Epithelial cell of proximal tubule (primary cell): Measurements from ENCODE around the gene AUTS2. TPM values are rescaled to one million over a fixed set of nuclear protein-coding genes. Genes with fewer than 3 reads are reported as not detected.

Source experiments
- DNase-seq: peaks from one replicate; pipeline ENCODE4 v3.0.0-alpha.2; 2011; ENCODE audit warnings: low read depth
- H3K4me3 ChIP-seq: 2 replicates; pipeline ENCODE4 v1.5.1; 2011; ENCODE audit warnings: low read depth, mild to moderate bottlenecking, low read length
- CTCF ChIP-seq: conservative IDR thresholded peaks from 2 replicates; pipeline ENCODE4 v1.5.1; 2012; ENCODE audit warnings: low read depth, mild to moderate bottlenecking, low read length
- total RNA-seq: library from RNA; depleted of rRNA; stranded (reverse); fragments of >200 nt; gene quantifications from 2 replicates; pipeline ENCODE4 v1.2.3, GENCODE V29; 2015

AUTS2 gene
- total RNA-seq, 1 donor from 2014 or later: 10.0 TPM

GRCh38 chr7:70466725-70467364 is 868.6 kb downstream of the AUTS2 start:
- DNase-seq: no peak
- H3K4me3 ChIP-seq: no peak overlapping the region
- TF ChIP-seq CTCF: no peak

GRCh38 chr7:70470746-70471145 is 872.5 kb downstream of the AUTS2 start:
- TF ChIP-seq CTCF: no peak
- H3K4me3 ChIP-seq: no peak overlapping the region
- no peak for DNase-seq

- no peak for TF ChIP-seq CTCF
- H3K4me3 ChIP-seq: no peak overlapping the region
- no peak for DNase-seq
These were observed 874.4 kb downstream of the AUTS2 start for GRCh38 chr7:70472601-70473237.

- DNase-seq: no peak
- H3K4me3 ChIP-seq: no peak overlapping the region
- TF ChIP-seq CTCF: no peak
These were observed 876.5 kb downstream of the AUTS2 start for GRCh38 chr7:70474639-70475234.

GRCh38 chr7:70477036-70478010 is 879.0 kb downstream of the AUTS2 start:
- peak; percentile 26 for DNase-seq
- H3K4me3 ChIP-seq: no peak overlapping the region
- no peak for TF ChIP-seq CTCF

- TF ChIP-seq CTCF: no peak
- no peak for DNase-seq
- no peak overlapping the region for H3K4me3 ChIP-seq
These were observed 881.1 kb downstream of the AUTS2 start for GRCh38 chr7:70479153-70480021.
